ENCODE data around the gene TVP23A.
"Not testable (repeated sequence)": the region's sequence is repeated elsewhere in the genome, so short reads cannot be mapped to it uniquely, and the experiment has no call there.

DNA sequence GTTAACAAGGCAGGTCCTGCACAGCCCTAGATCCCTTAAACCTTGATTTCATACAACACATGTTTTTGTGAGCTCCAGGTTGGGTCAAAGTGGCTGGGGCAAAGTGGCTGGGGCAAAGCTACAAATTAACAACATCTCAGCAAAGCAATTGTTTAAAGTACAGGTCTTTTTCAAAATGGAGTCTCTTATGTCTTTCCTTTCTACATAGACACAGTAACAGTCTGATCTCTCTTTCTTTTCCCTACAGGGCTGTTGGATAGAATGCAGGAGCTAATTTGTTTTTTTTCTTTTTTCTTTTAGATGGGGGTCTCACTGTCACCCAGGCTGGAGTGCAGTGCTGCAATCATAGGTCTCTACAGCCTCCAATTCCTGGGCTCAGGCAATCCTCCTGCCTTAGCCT lies 11.6 kb upstream of the TVP23A start:
- not testable (repeated sequence) for TF ChIP-seq POLR2A (IDR thresholded peaks at IDR 0.05)
- TF ChIP-seq, protein P1, sequence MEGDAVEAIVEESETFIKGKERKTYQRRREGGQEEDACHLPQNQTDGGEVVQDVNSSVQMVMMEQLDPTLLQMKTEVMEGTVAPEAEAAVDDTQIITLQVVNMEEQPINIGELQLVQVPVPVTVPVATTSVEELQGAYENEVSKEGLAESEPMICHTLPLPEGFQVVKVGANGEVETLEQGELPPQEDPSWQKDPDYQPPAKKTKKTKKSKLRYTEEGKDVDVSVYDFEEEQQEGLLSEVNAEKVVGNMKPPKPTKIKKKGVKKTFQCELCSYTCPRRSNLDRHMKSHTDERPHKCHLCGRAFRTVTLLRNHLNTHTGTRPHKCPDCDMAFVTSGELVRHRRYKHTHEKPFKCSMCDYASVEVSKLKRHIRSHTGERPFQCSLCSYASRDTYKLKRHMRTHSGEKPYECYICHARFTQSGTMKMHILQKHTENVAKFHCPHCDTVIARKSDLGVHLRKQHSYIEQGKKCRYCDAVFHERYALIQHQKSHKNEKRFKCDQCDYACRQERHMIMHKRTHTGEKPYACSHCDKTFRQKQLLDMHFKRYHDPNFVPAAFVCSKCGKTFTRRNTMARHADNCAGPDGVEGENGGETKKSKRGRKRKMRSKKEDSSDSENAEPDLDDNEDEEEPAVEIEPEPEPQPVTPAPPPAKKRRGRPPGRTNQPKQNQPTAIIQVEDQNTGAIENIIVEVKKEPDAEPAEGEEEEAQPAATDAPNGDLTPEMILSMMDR (IDR thresholded peaks at IDR 0.05): not testable (repeated sequence)

Data from right lobe of liver (tissue), 4 donors.